Measurements from ENCODE around the gene CDC42EP2.

CDC42EP2 gene

DNA sequence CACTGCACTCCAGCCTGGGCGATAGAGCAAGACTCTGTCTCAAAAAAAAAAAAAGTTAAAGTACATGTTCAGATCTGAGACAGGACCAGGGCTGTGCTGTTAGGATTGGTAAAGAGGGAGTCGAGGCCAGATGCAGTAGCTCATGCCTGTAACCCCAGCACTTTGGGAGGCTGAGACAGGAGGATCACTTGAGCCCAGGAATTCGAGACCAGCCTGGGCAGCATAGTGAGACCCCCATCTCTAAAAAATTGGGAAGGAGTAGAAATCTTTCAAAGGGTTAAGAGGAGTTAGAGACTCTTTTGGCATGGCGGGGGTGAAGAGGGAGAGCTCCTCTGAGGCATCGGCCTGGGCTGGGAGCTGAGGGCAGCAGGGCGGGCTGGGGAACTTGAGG is 56.0 kb downstream of the CDC42EP2 start:
- DNase-seq (ENCODE audit: insufficient read length, low spot score) (no peak), FAIRE-seq (no peak)
- TF ChIP-seq, protein P1, sequence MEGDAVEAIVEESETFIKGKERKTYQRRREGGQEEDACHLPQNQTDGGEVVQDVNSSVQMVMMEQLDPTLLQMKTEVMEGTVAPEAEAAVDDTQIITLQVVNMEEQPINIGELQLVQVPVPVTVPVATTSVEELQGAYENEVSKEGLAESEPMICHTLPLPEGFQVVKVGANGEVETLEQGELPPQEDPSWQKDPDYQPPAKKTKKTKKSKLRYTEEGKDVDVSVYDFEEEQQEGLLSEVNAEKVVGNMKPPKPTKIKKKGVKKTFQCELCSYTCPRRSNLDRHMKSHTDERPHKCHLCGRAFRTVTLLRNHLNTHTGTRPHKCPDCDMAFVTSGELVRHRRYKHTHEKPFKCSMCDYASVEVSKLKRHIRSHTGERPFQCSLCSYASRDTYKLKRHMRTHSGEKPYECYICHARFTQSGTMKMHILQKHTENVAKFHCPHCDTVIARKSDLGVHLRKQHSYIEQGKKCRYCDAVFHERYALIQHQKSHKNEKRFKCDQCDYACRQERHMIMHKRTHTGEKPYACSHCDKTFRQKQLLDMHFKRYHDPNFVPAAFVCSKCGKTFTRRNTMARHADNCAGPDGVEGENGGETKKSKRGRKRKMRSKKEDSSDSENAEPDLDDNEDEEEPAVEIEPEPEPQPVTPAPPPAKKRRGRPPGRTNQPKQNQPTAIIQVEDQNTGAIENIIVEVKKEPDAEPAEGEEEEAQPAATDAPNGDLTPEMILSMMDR (IDR thresholded peaks at IDR 0.05; ENCODE audit: insufficient read depth, missing control alignments): no peak

Data from D721Med (cell line).